H1 (cell line): ENCODE measurements around the gene CLDN15. TPM values are rescaled to one million over a fixed set of nuclear protein-coding genes. Genes with fewer than 3 reads are reported as not detected.
"Not testable (repeated sequence)": the region's sequence is repeated elsewhere in the genome, so short reads cannot be mapped to it uniquely, and the experiment has no call there.

Source experiments
- CTCF ChIA-PET: fragments of 300-600 bp; sonication (Branson Sonifier 250); formaldehyde crosslinking; loops from one replicate; lab custom pipeline; 2021; ENCODE audit not compliant: partially characterized antibody; lab: Charles Lee
- POLR2A ChIA-PET: fragments of 300-600 bp; sonication (Branson Sonifier 250); formaldehyde crosslinking; loops from one replicate; lab custom pipeline; 2021; ENCODE audit warnings: inconsistent platforms; ENCODE audit not compliant: partially characterized antibody; lab: Charles Lee
- DNase-seq, 2 experiments: peaks; one replicate each; pipeline versions ENCODE4 v3.0.0 to v3.0.0-alpha.2; 2010 to 2022; ENCODE audit warnings: low spot score in 2 of 2, low read depth in 1 of 2, mixed read lengths in 1 of 2
- FAIRE-seq: peaks from 2 replicates; lab custom pipeline; 2011; peaks lifted over from hg19 to GRCh38; lab: Jason Lieb, UNC
- H2AFZ ChIP-seq: 2 replicates; pipeline ENCODE4 v1.8.1; 2012; ENCODE audit warnings: low read length, inconsistent platforms
- H2AK5ac ChIP-seq: 2 replicates; pipeline ENCODE4 v1.6.1; 2013; ENCODE audit warnings: low read depth, low read length
- H2BK120ac ChIP-seq: replicated peaks from 2 replicates; pipeline ENCODE3; 2013; ENCODE audit warnings: low read depth, low read length, inconsistent platforms
- H2BK12ac ChIP-seq: 2 replicates; pipeline ENCODE4 v1.6.1; 2013; ENCODE audit warnings: low read depth, low read length
- H2BK15ac ChIP-seq: 2 replicates; pipeline ENCODE4 v1.6.1; 2013; ENCODE audit warnings: low read length
- H2BK20ac ChIP-seq: 2 replicates; pipeline ENCODE4 v1.6.1; 2013; ENCODE audit warnings: low read length
- H2BK5ac ChIP-seq: 2 replicates; pipeline ENCODE4 v1.6.1; 2013; ENCODE audit warnings: low read depth, low read length
- H3K14ac ChIP-seq: 2 replicates; pipeline ENCODE4 v1.6.1; 2013; ENCODE audit warnings: inconsistent platforms; ENCODE audit not compliant: insufficient read length
- H3K18ac ChIP-seq: 2 replicates; pipeline ENCODE4 v1.6.1; 2013; ENCODE audit warnings: low read length; ENCODE audit errors: extremely low read depth
- H3K23ac ChIP-seq: 2 replicates; pipeline ENCODE4 v1.6.1; 2013; ENCODE audit warnings: inconsistent platforms; ENCODE audit not compliant: insufficient read length
- H3K23me2 ChIP-seq: 2 replicates; pipeline ENCODE4 v1.6.1; 2013; ENCODE audit warnings: low read depth, low read length
- H3K27ac ChIP-seq: 2 replicates; pipeline ENCODE4 v1.6.1; 2011; ENCODE audit warnings: low read depth, low read length, inconsistent platforms
- H3K27me3 ChIP-seq, 4 experiments: replicated peaks in 1 of 4; 1 replicate in 1 of 4; 2 replicates in 3 of 4; pipeline versions ENCODE4 v1.6.1 to v1.8.1; 2011 to 2013; ENCODE audit warnings: low read length in 3 of 4, mild to moderate bottlenecking in 3 of 4, inconsistent platforms in 2 of 4, mixed read lengths in 2 of 4, moderate library complexity in 1 of 4; ENCODE audit not compliant: control insufficient read depth in 3 of 4, insufficient read depth in 3 of 4; ENCODE audit errors: extremely low read depth in 1 of 4
- H3K36me3 ChIP-seq, 4 experiments: 2 replicates each; pipeline versions ENCODE4 v1.6.1 to v1.8.1; 2011 to 2013; ENCODE audit warnings: mild to moderate bottlenecking in 4 of 4, low read length in 3 of 4, moderate library complexity in 2 of 4, control low read depth in 1 of 4, inconsistent platforms in 1 of 4; ENCODE audit not compliant: insufficient read depth in 4 of 4, control insufficient read depth in 2 of 4
- H3K4ac ChIP-seq: replicated peaks from 2 replicates; pipeline ENCODE3; 2013; ENCODE audit warnings: low read length, low read depth, mixed read lengths, inconsistent platforms; ENCODE audit not compliant: insufficient read length
- H3K4me1 ChIP-seq, 4 experiments: replicated peaks in 1 of 4; 1 replicate in 1 of 4; 2 replicates in 3 of 4; pipeline versions ENCODE4 v1.6.1 to v1.8.1; 2011 to 2013; ENCODE audit warnings: low read length in 3 of 4, inconsistent platforms in 2 of 4, mixed read lengths in 1 of 4; ENCODE audit not compliant: insufficient read depth in 4 of 4, control insufficient read depth in 3 of 4
- H3K4me2 ChIP-seq, 2 experiments: 2 replicates each; pipeline versions ENCODE4 v1.6.1 to v1.8.1; 2011 to 2013; ENCODE audit warnings: low read depth in 2 of 2, low read length in 2 of 2, control low read depth in 1 of 2, inconsistent platforms in 1 of 2, mild to moderate bottlenecking in 1 of 2; ENCODE audit not compliant: insufficient read depth in 1 of 2
- H3K4me3 ChIP-seq, 4 experiments: fragments of 200-600, 300-600 bp in 1 of 4; sonication (generic), shearing (Covaris generic), sonication (Bioruptor Twin) in 1 of 4; 2 replicates each; pipeline versions ENCODE4 v1.5.1 to v1.8.1; 2011 to 2016; ENCODE audit warnings: low read length in 4 of 4, low read depth in 3 of 4, control low read depth in 2 of 4, inconsistent platforms in 2 of 4, mild to moderate bottlenecking in 2 of 4, mixed read lengths in 1 of 4, moderate library complexity in 1 of 4; ENCODE audit not compliant: insufficient read depth in 2 of 4; ENCODE audit errors: extremely low read depth in 1 of 4
- H3K56ac ChIP-seq: replicated peaks from 2 replicates; pipeline ENCODE3; 2013; ENCODE audit warnings: low read depth, mild to moderate bottlenecking, mixed read lengths, low read length, inconsistent platforms; ENCODE audit not compliant: insufficient read length
- H3K79me1 ChIP-seq: 2 replicates; pipeline ENCODE4 v1.6.1; 2013; ENCODE audit warnings: low read depth, low read length, control low read depth
- H3K79me2 ChIP-seq, 2 experiments: 2 replicates each; pipeline versions ENCODE4 v1.6.1 to v1.8.1; 2012 to 2013; ENCODE audit warnings: low read length in 2 of 2, mild to moderate bottlenecking in 2 of 2, inconsistent platforms in 1 of 2; ENCODE audit not compliant: insufficient read depth in 2 of 2, control insufficient read depth in 1 of 2
- H3K9ac ChIP-seq, 4 experiments: replicated peaks in 1 of 4; 1 replicate in 1 of 4; 2 replicates in 3 of 4; pipeline versions ENCODE4 v1.6.1 to v1.8.1; 2011 to 2013; ENCODE audit warnings: low read depth in 3 of 4, low read length in 3 of 4, control low read depth in 2 of 4, mild to moderate bottlenecking in 2 of 4, moderate library complexity in 2 of 4, inconsistent platforms in 1 of 4; ENCODE audit errors: extremely low read depth in 1 of 4
- H3K9me3 ChIP-seq, 2 experiments: 2 replicates each; pipeline versions ENCODE4 v1.6.1 to v1.8.1; 2012 to 2013; ENCODE audit warnings: mild to moderate bottlenecking in 2 of 2, moderate library complexity in 2 of 2, control low read depth in 1 of 2, inconsistent platforms in 1 of 2, low read depth in 1 of 2, low read length in 1 of 2, mixed read lengths in 1 of 2; ENCODE audit not compliant: insufficient read depth in 2 of 2
- H4K20me1 ChIP-seq, 2 experiments: replicated peaks in 1 of 2; 2 replicates each; pipeline versions ENCODE3 to v1.8.1; 2011 to 2013; ENCODE audit warnings: inconsistent platforms in 2 of 2, low read length in 2 of 2, mild to moderate bottlenecking in 1 of 2; ENCODE audit not compliant: insufficient read depth in 2 of 2, control insufficient read depth in 1 of 2
- H4K5ac ChIP-seq: 2 replicates; pipeline ENCODE4 v1.6.1; 2013; ENCODE audit warnings: low read length, low read depth, mixed read lengths, inconsistent platforms; ENCODE audit not compliant: insufficient read length
- H4K8ac ChIP-seq: 2 replicates; pipeline ENCODE4 v1.8.0; 2013; ENCODE audit warnings: mild to moderate bottlenecking, moderate library complexity, low read length, inconsistent platforms; ENCODE audit not compliant: insufficient read depth; ENCODE audit errors: extremely low read depth
- H4K91ac ChIP-seq: replicated peaks from 2 replicates; pipeline ENCODE3; 2013; ENCODE audit warnings: low read length, mixed read lengths, inconsistent platforms; ENCODE audit not compliant: insufficient read length
- WGBS, 2 experiments: shearing (Covaris generic) in 1 of 2; methylation state at CpG; one replicate each; pipeline versions ENCODE4 v1.1.6 to v1.1.7; 2013 to 2015; ENCODE audit warnings: low lambda C conversion rate in 2 of 2, mixed read lengths in 2 of 2, inconsistent platforms in 1 of 2, low coverage in 1 of 2, missing lambda C conversion rate in 1 of 2; ENCODE audit not compliant: insufficient replicate concordance in 2 of 2, insufficient coverage in 1 of 2, insufficient read length in 1 of 2; ENCODE audit errors: extremely low coverage in 1 of 2, missing lambda C conversion rate in 1 of 2; 5-methylcytosine and 5-hydroxymethylcytosine counted together
- polyA plus RNA-seq, 7 experiments: library from polyadenylated mRNA; depleted of rRNA in 3 of 7; stranded (reverse) in 5 of 7; unstranded in 2 of 7; fragments of >200 nt in 5 of 7; fragments of 200-250 nt in 2 of 7; gene quantifications; 1 replicate in 5 of 7; 2 replicates in 1 of 7; 4 replicates in 1 of 7; pipeline versions ENCODE4 v1.2.1 to v1.2.3, GENCODE V29; 2011 to 2013; ENCODE audit warnings: missing spikeins in 2 of 7, mixed read lengths in 2 of 7
- total RNA-seq: library from RNA; stranded (reverse); fragmentation: NEBNext Ultra II Directional; extraction: Animal tissue kit (Norgen Biotek cat#: 25700); gene quantifications from 2 replicates; pipeline ENCODE4 v1.2.1, GENCODE V29; 2021

Gene CLDN15
- total and polyA plus RNA-seq, 2 of the 8 experiments (the other 6 are each of a cell fraction or from before 2014, with no cell fraction given) = 5.5 to 7.6 TPM

- H3K18ac ChIP-seq, H3K9ac ChIP-seq, H2BK15ac ChIP-seq, H3K23ac ChIP-seq, H4K20me1 ChIP-seq, H4K5ac ChIP-seq, H2BK120ac ChIP-seq, H2BK12ac ChIP-seq, H3K27ac ChIP-seq, H4K91ac ChIP-seq, FAIRE-seq, H3K56ac ChIP-seq, H2AFZ ChIP-seq, H3K27me3 ChIP-seq, H4K8ac ChIP-seq, H3K4ac ChIP-seq, H3K4me2 ChIP-seq, H2AK5ac ChIP-seq, H3K79me1 ChIP-seq, H3K23me2 ChIP-seq, H2BK5ac ChIP-seq, H3K4me3 ChIP-seq, DNase-seq, H2BK20ac ChIP-seq, H3K9me3 ChIP-seq, H3K14ac ChIP-seq: not testable (repeated sequence)
- H3K36me3 ChIP-seq = peaks cover 0 to 13% (median 9%) of the 10 kb centered on the region in 4 experiments; a peak in 4 of 8 replicates
- peaks cover 0 to 19% of the 10 kb centered on the region in 2 experiments; a peak in 2 of 4 replicates for H3K79me2 ChIP-seq
- POLR2A ChIA-PET = interaction anchor here (1.1 to 1.5 kb wide), 3 partner anchors 9 to 12 kb away, joined by 3 to 8 read pairs (median 3); no protein-coding TSS in a partner anchor
- H3K4me1 ChIP-seq = peaks cover 0 to 18% (median 5%) of the 10 kb centered on the region in 4 experiments; a peak in 6 of 7 replicates
- WGBS, 2 experiments = 95% methylated on average over 3 of the region's 3 CpGs; no CpG with 5 or more reads in 1 of the 2 experiments
- CTCF ChIA-PET = interaction anchor here (0.7 to 1.6 kb wide), 3 partner anchors 9 to 160 kb away, joined by 3 read pairs; no protein-coding TSS in a partner anchor
Measured at GRCh38 chr7:101285880-101286279, 48.3 kb upstream of the CLDN15 start.
